ENCODE results near the gene ALK.

DNA sequence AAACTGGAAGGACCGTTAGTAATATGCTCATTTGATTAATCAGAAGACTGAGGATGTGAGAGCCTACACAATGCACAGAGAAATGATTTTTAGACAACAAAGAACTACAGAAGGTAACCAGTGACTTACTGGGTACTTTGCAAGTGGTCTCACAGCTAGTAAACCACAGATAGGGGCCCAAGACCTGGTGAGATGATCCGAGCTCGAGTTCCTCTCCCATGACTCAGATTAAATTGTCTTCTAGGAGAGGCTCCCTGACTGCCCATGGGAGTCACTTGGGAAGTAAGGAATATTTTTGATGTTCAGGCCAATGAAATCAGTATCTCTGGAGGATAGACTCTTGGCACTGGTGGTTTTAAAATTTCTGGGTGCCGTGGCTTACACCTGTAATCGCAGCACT, 586.0 kb downstream of the ALK start:
- TF ChIP-seq, protein P1, sequence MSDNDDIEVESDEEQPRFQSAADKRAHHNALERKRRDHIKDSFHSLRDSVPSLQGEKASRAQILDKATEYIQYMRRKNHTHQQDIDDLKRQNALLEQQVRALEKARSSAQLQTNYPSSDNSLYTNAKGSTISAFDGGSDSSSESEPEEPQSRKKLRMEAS (IDR thresholded peaks at IDR 0.05), result no peak
- TF ChIP-seq, protein P2, sequence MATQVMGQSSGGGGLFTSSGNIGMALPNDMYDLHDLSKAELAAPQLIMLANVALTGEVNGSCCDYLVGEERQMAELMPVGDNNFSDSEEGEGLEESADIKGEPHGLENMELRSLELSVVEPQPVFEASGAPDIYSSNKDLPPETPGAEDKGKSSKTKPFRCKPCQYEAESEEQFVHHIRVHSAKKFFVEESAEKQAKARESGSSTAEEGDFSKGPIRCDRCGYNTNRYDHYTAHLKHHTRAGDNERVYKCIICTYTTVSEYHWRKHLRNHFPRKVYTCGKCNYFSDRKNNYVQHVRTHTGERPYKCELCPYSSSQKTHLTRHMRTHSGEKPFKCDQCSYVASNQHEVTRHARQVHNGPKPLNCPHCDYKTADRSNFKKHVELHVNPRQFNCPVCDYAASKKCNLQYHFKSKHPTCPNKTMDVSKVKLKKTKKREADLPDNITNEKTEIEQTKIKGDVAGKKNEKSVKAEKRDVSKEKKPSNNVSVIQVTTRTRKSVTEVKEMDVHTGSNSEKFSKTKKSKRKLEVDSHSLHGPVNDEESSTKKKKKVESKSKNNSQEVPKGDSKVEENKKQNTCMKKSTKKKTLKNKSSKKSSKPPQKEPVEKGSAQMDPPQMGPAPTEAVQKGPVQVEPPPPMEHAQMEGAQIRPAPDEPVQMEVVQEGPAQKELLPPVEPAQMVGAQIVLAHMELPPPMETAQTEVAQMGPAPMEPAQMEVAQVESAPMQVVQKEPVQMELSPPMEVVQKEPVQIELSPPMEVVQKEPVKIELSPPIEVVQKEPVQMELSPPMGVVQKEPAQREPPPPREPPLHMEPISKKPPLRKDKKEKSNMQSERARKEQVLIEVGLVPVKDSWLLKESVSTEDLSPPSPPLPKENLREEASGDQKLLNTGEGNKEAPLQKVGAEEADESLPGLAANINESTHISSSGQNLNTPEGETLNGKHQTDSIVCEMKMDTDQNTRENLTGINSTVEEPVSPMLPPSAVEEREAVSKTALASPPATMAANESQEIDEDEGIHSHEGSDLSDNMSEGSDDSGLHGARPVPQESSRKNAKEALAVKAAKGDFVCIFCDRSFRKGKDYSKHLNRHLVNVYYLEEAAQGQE (IDR thresholded peaks at IDR 0.05; ENCODE audit: low read depth), result no peak
- TF ChIP-seq EP300 (IDR thresholded peaks at IDR 0.05; ENCODE audit: borderline replicate concordance), result no peak
- TF ChIP-seq TAF1 (IDR thresholded peaks at IDR 0.05; ENCODE audit: low read depth), result no peak
- no peak for TF ChIP-seq TEAD4 (IDR thresholded peaks at IDR 0.05)
- no peak for TF ChIP-seq RAD21 (IDR thresholded peaks at IDR 0.05; ENCODE audit: low read depth)
- TF ChIP-seq, protein P3, sequence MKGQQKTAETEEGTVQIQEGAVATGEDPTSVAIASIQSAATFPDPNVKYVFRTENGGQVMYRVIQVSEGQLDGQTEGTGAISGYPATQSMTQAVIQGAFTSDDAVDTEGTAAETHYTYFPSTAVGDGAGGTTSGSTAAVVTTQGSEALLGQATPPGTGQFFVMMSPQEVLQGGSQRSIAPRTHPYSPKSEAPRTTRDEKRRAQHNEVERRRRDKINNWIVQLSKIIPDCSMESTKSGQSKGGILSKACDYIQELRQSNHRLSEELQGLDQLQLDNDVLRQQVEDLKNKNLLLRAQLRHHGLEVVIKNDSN (IDR thresholded peaks at IDR 0.05), result no peak

Data from Ishikawa (cell line).